ENCODE data around the gene KCNQ1OT1. TPM values are rescaled to one million over a fixed set of nuclear protein-coding genes. Genes with fewer than 3 reads are reported as not detected.

The KCNQ1OT1 gene
- total and polyA plus RNA-seq, 2 experiments from 2014 or later, result 2.3 to 8.8 TPM

- TF ChIP-seq CTCF (IDR thresholded peaks at IDR 0.05; ENCODE audit: low read depth, low read length), result no peak
- Histone ChIP-seq H3K4me3 (no peak overlapping the region), H3K4me1 (ENCODE audit: low read depth) (no peaks in the 10 kb centered on the region), H3K27ac (no peak overlapping the region), H3K9me3 (ENCODE audit: low read depth) (no peaks in the 10 kb centered on the region), H3K36me3 (no peaks in the 10 kb centered on the region), H3K27me3 (no peaks in the 10 kb centered on the region)
- no peak for DNase-seq (ENCODE audit: low read depth in 1 of 2, low spot score in 1 of 2)
Observed at GRCh38 chr11:2647953-2648352, 51.8 kb downstream of the KCNQ1OT1 start.

GRCh38 chr11:2647167-2647566 lies 52.6 kb downstream of the KCNQ1OT1 start:
- Histone ChIP-seq H3K9me3 (ENCODE audit: low read depth) (no peaks in the 10 kb centered on the region), H3K27ac (no peak overlapping the region), H3K27me3 (no peaks in the 10 kb centered on the region), H3K36me3 (no peaks in the 10 kb centered on the region), H3K4me3 (no peak overlapping the region), H3K4me1 (ENCODE audit: low read depth) (no peaks in the 10 kb centered on the region)
- no peak for DNase-seq (ENCODE audit: low read depth in 1 of 2, low spot score in 1 of 2)
- no peak for TF ChIP-seq CTCF (IDR thresholded peaks at IDR 0.05; ENCODE audit: low read depth, low read length)

- Histone ChIP-seq H3K27ac (no peak overlapping the region), H3K9me3 (ENCODE audit: low read depth) (no peaks in the 10 kb centered on the region), H3K36me3 (no peaks in the 10 kb centered on the region), H3K4me3 (no peak overlapping the region), H3K4me1 (ENCODE audit: low read depth) (no peaks in the 10 kb centered on the region), H3K27me3 (no peaks in the 10 kb centered on the region)
- DNase-seq (ENCODE audit: low read depth in 1 of 2, low spot score in 1 of 2), result no peak
- TF ChIP-seq CTCF (IDR thresholded peaks at IDR 0.05; ENCODE audit: low read depth, low read length), result no peak
Observed at GRCh38 chr11:2645779-2646118, 54.0 kb downstream of the KCNQ1OT1 start.

GRCh38 chr11:2644844-2645778 lies 54.7 kb downstream of the KCNQ1OT1 start:
- DNase-seq (ENCODE audit: low read depth in 1 of 2, low spot score in 1 of 2), result no peak
- no peak overlapping the region for H3K4me3 ChIP-seq
- no peaks in the 10 kb centered on the region for H3K27me3 ChIP-seq
- no peaks in the 10 kb centered on the region for H3K36me3 ChIP-seq
- TF ChIP-seq CTCF (IDR thresholded peaks at IDR 0.05; ENCODE audit: low read depth, low read length), result no peak
- H3K9me3 ChIP-seq (ENCODE audit: low read depth), result no peaks in the 10 kb centered on the region
- H3K27ac ChIP-seq, result no peak overlapping the region
- no peaks in the 10 kb centered on the region for H3K4me1 ChIP-seq (ENCODE audit: low read depth)

- Histone ChIP-seq H3K4me1 (ENCODE audit: low read depth) (no peaks in the 10 kb centered on the region), H3K27me3 (no peaks in the 10 kb centered on the region), H3K36me3 (no peaks in the 10 kb centered on the region), H3K27ac (no peak overlapping the region), H3K9me3 (ENCODE audit: low read depth) (no peaks in the 10 kb centered on the region), H3K4me3 (no peak overlapping the region)
- no peak for TF ChIP-seq CTCF (IDR thresholded peaks at IDR 0.05; ENCODE audit: low read depth, low read length)
- no peak for DNase-seq (ENCODE audit: low read depth in 1 of 2, low spot score in 1 of 2)
Observed at GRCh38 chr11:2643746-2644145, 56.0 kb downstream of the KCNQ1OT1 start.

All from cardiac muscle cell (in vitro differentiated cells and primary cell).